ENCODE measurements around the gene GID4.

GRCh38 chr17:18004884-18005305, 34.3 kb upstream of the GID4 start:
- TF ChIP-seq CTCF (conservative IDR thresholded peaks at IDR 0.05; ENCODE audit: low read length): no peak; the same call in 1 of the 2 replicates
- no peak for TF ChIP-seq EZH2phosphoT487 (IDR thresholded peaks at IDR 0.05; ENCODE audit: borderline replicate concordance)

All from Loucy (cell line).